Measurements from ENCODE around the gene RTN4RL1.
A peak's percentile ranks its signal among the peaks of the same experiment; 100 is the strongest.

RTN4RL1 gene

DNA sequence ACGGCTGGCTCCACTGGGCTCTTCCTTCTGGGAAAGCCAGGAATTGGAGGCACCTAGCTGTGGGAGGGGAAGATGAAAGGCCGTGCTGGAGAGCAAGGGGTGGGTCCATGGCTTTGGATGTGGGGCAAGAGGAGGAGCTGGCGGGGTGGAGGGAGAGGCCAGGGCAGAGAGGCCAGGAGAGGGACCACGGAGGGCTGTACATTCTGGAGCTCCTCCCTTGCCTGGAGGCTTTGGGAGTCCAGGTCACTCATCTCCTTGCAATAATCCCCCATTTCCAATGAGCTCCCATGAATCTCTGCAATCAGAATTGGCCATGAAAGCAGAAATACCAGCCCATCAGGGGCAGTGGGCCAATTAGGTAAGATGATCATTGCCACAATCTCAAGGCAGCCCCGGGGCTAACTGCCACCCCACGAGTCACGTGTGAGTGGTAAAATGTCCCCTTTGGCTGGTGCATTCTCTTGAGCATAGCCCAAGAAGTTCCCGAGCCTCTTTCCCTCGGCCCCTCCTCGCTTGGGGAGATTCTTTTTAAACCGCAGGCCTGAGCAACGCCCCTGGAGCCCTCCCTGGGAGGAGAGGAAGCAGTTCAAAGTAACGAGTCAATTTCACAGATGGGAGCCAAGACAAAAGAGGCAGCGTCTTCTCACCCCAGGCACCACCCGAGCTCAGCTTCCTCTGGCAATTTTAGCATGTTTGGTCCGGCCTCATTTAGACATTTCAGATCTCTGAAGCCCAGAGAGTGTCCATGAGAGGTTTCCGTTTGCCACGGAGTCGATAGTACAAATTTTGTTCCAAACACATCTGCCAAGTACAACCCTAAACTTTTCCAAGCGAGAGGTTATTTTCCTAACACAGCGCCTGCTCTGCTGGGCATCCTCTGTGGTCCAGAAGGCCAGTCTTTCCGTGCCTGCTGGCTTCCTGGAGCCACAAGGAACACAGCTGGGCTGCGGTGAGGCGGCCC lies 13.4 kb downstream of the RTN4RL1 start:
- no peak for DNase-seq
- Mint-ChIP-seq H3K4me1 (no peaks in the 10 kb centered on the region), H3K4me3 (no peak overlapping the region), H3K27me3 (peaks cover 24% of the 10 kb centered on the region), H3K9me3 (no peaks in the 10 kb centered on the region), H3K27ac (no peak overlapping the region)
- ATAC-seq, result no peak

DNA sequence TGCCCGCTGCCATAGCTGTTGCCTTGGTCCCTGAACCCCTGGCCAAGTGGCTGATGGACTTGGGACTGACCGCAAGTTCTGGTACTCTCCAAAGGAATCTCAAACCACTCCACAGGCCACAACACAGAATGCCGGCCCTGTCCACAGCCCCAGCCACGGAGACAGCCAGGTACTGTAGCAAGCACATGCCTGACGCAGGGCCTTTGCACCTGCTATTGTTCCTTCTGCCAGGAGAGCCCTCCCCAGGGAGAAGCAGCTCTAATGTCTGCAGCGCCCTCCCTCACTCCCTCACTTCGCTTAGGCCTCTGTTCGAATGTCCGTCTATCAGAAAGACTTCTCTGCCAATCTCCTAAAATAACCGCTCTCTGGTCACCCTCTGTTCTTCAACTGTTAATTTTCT lies 15.4 kb downstream of the RTN4RL1 start:
- ATAC-seq, result no peak
- Mint-ChIP-seq H3K4me3 (no peak overlapping the region), H3K27me3 (peaks cover 15% of the 10 kb centered on the region), H3K27ac (peak overlapping the region in 1 of 2 donors; percentile 13), H3K4me1 (no peaks in the 10 kb centered on the region), H3K9me3 (no peaks in the 10 kb centered on the region)
- DNase-seq, result no peak

DNA sequence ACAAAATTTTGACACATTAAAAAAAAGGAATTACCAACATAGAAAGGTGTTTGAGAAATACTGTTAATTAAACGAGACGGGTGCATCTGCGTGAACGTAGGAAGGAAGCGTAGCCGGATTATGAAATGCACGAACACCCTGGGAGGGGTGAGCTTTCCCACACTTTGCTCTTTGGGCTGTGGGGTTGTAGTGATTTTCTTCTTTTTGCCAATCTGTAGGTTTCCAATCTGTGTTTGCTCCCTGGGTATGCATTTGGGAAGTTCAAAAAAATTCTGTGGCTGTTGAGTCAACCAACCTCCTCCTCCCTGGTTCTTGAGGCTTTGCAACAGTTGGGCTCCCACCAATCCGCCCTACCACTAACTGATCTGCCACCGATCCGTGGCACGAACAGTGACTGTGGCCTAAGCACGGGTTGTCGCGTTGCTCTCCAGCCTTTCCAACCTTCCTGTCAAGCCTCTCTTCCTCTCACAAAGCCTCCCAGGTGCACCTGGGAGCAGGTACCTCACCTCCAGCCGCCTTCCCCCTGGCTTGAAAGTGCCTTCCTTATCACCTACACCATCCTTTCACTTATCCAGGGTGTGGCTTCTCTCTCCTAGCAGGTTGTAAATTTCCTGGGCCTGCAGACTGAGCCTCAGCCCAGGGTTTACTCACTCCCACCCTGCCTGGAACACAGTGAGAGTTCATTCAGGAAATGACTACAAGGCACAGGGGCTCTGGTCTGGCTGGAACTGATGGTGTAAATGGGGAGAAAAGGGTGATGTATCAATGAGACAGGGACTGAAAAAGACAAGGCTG lies 16.6 kb downstream of the RTN4RL1 start:
- Mint-ChIP-seq H3K9me3 (no peaks in the 10 kb centered on the region), H3K27me3 (peaks cover 7% of the 10 kb centered on the region), H3K4me1 (no peaks in the 10 kb centered on the region), H3K27ac (no peak overlapping the region), H3K4me3 (no peak overlapping the region)
- ATAC-seq (no peak), DNase-seq (no peak)

DNA sequence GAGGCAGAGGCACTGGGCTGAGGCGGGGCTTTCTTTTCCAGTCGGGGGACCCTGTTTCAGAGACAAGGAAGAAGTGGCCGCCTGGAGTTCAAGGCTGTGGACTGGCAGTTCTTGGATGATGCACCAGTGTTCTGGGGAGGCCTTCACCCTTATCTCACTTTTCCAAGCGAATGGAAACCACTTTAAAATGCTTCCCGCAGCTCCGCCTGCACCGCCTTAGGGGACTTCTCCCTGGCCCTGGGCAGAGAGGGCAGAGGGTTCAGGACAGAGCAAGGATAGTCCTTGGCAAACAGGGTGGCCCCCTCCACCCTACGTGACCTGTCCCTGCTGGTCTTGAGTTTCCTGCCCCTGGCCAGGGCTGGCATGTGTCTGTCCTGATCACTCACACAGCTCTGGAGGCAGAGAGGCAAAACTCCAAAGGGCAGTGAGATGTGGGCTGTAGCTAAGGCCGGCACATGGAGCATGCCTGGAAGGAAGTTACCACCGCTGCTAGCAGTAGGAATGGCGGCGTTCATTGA lies 20.6 kb downstream of the RTN4RL1 start:
- Mint-ChIP-seq H3K4me1 (peaks cover 2% of the 10 kb centered on the region), H3K9me3 (no peaks in the 10 kb centered on the region), H3K27ac (no peak overlapping the region), H3K27me3 (peaks cover 9% of the 10 kb centered on the region), H3K4me3 (no peak overlapping the region)
- DNase-seq, result no peak
- ATAC-seq, result no peak

DNA sequence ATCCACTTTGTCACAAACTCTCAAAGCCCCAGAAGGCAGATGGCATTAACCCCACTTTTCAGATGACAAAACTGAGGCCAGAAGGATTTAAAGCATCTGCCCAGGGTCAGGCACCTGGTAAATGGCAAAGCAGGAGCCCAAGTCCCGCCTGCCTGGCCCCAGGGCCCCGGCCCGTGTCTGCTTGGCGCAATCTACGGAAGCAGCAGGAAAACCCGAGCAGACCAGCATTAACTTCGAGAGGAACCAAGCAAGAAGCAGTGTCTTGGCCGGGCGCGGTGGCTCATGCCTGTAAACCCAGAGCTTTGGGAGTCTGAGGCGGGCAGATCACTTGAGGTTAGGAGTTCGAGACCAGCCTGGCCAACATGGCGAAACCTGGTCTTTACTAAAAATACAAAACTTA lies 21.6 kb downstream of the RTN4RL1 start:
- H3K27me3 Mint-ChIP-seq, result peaks cover 19% of the 10 kb centered on the region
- no peak overlapping the region for H3K27ac Mint-ChIP-seq
- no peak overlapping the region for H3K4me3 Mint-ChIP-seq
- no peak for DNase-seq
- peaks cover 10% of the 10 kb centered on the region for H3K4me1 Mint-ChIP-seq
- no peak for ATAC-seq
- H3K9me3 Mint-ChIP-seq, result no peaks in the 10 kb centered on the region

DNA sequence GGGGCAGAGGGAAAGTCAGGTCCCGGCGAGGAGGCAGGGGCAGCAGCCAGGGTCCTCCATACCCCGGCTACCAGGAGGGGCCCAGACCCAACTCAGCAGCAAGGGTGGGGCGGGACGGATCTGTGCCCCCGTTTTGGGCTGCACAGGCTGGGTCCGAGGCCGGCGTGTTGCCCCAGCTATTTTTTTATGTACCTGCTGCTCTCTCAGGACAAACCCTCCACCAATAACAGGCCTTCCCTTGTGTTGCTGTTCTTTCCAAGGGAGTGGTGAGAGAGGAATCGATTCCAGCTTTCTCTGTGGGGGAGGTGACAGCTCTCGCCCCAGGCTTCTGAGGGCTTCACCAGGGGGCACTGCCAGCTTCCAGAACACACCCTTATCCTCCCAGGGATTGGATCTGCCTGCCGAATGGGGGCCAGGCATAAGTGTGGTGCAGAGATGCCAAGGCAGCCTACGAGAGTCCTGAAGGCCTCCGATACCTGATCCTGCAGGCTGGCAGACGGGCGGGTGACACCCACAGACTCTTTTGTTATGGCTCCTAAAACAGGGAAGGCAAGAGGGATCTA lies 22.3 kb downstream of the RTN4RL1 start:
- Mint-ChIP-seq H3K9me3 (no peaks in the 10 kb centered on the region), H3K4me1 (peaks cover 10% of the 10 kb centered on the region), H3K27ac (no peak overlapping the region), H3K4me3 (no peak overlapping the region), H3K27me3 (peaks cover 20% of the 10 kb centered on the region)
- no peak for DNase-seq
- no peak for ATAC-seq

DNA sequence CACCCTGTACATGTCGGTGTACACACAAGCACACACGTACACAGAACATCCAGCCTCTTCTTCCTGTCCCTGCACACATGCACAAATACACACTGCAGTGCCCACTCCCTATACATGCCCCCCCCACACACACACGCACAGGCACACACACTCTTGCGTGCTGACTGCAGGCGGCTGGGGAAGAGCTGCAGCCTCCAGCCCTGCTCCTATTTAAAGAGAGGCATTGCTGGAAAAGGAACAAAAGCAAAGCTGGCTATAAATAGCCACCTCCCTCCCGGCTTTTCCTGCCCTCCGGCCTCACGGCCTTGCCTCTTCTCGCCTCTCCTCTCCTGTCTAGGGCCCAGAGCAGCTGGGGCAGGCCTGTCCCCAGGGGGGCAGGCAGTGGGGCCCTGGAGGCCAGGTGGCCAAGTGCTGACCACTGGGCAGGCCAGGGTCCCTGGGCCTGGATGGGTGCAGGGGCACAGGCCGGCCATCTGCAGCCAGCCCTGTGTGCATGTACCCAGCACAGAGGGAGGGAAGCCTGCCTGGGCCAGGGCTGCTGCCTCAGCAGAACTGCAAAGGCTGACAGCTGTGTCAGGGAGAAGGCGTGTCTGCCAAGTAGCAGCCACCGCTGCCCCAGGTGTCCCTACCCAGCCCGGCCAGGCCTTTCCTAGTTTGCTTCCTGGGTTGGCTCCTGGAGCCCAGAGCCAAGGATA lies 25.4 kb downstream of the RTN4RL1 start:
- Mint-ChIP-seq H3K27ac (no peak overlapping the region), H3K9me3 (no peaks in the 10 kb centered on the region), H3K27me3 (peaks cover 38% of the 10 kb centered on the region), H3K4me3 (peak overlapping the region; percentile 34 to 40), H3K4me1 (peaks cover 10% of the 10 kb centered on the region)
- ATAC-seq (peak; percentile 8), DNase-seq (no peak)

DNA sequence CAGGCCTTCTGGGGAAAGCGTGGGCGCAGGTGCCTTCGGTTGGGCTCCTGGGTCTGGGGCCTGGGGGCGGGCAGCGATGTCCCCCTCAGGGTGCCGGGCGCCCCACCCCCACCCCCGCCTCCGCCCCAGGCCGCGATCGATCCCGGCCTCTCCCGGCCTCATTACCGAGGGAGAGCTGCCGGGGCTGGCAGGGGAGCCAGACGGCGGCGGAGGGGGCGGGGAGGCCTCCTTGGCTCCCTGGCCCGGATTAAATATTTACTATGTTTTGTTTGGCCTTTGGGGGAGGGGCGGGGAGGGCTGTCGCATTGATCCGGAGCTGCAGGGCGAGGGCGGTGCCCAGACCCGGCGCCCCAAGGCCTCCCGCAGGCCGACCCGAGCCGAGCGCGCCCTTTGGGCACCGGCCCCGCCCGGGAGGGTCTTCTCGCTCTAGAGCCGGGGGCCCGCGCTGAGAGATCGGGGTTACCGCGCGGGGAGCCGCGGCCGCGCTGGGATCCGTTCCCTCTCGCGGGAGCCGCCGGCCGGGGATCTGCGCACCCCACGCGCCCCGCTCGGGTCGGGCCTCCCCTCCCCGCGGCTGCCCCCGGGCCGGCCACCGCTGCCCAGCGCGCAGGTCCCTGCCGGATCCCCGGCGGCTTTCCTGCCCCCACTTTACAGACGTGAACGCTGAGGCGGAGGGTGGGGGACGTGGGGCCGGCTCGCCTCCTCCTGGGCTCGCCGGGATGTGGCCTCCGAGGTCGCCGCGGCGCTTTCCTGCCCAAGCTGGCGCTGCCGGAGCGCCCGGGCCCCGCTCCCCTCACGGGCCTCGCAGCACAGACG lies 27.0 kb downstream of the RTN4RL1 start:
- H3K27ac Mint-ChIP-seq, result no peak overlapping the region
- H3K4me3 Mint-ChIP-seq, result no peak overlapping the region
- peak; percentile 55 for ATAC-seq
- H3K27me3 Mint-ChIP-seq, result peaks cover 44% of the 10 kb centered on the region
- no peaks in the 10 kb centered on the region for H3K9me3 Mint-ChIP-seq
- peaks cover 10% of the 10 kb centered on the region for H3K4me1 Mint-ChIP-seq
- no peak for DNase-seq

DNA sequence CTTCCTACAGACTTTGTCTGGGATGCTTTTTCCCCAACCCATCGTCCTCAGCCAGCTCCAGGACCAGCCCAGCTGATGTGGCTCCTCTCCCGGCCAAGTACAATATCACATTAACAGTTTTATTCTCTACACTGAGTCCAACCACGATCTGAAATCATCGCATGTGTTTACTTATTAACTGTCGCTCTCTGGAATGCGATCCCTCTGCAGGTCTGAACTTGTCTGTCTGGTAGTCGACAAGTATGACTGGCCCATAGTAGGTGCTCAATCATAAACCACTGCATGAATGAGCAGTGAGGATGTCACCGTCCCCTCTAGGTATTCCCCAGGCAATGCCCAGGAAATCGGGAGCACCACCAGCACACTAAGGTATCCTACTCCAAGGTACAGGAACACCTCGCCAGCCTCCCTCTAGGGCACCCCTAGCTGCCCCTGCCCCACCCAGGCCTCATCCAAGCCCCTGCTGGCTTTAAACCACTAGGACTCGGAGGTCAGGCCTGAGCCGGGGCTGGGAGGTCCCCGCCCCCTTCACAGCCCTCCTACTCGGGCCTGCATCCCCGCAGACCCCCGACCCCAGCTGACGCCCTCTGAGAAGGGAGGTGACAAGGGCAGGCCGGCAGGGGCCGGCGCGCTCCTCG lies 27.7 kb downstream of the RTN4RL1 start:
- H3K4me1 Mint-ChIP-seq, result peaks cover 10% of the 10 kb centered on the region
- peaks cover 44% of the 10 kb centered on the region for H3K27me3 Mint-ChIP-seq
- no peaks in the 10 kb centered on the region for H3K9me3 Mint-ChIP-seq
- no peak overlapping the region for H3K27ac Mint-ChIP-seq
- H3K4me3 Mint-ChIP-seq, result no peak overlapping the region
- no peak for DNase-seq
- no peak for ATAC-seq

DNA sequence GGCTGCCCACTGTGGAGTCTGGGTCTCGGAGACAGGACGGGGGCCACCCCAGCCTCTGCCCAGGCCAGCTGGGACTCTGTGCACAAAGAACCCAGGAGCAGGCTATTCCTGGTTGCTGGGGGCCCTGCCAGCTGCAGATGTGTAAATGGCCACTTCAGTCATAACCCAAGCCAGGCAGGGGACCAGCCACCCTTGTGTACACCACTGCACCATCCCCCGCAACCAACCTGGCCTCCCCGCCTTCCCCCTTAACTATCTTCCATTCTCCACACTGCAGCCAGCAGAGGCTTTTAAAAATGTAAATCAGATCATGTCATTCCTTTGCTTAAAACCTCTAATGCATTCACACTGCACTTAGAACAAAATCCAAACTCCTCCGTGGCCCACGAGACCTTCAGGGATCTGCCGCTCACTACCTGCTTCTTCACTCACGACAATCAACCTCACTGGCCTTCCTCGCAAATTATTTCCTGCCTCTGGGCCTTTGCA lies 28.3 kb downstream of the RTN4RL1 start:
- Mint-ChIP-seq H3K9me3 (no peaks in the 10 kb centered on the region), H3K4me3 (no peak overlapping the region), H3K27ac (no peak overlapping the region), H3K27me3 (peaks cover 44% of the 10 kb centered on the region), H3K4me1 (peaks cover 10% of the 10 kb centered on the region)
- no peak for ATAC-seq
- DNase-seq, result no peak

DNA sequence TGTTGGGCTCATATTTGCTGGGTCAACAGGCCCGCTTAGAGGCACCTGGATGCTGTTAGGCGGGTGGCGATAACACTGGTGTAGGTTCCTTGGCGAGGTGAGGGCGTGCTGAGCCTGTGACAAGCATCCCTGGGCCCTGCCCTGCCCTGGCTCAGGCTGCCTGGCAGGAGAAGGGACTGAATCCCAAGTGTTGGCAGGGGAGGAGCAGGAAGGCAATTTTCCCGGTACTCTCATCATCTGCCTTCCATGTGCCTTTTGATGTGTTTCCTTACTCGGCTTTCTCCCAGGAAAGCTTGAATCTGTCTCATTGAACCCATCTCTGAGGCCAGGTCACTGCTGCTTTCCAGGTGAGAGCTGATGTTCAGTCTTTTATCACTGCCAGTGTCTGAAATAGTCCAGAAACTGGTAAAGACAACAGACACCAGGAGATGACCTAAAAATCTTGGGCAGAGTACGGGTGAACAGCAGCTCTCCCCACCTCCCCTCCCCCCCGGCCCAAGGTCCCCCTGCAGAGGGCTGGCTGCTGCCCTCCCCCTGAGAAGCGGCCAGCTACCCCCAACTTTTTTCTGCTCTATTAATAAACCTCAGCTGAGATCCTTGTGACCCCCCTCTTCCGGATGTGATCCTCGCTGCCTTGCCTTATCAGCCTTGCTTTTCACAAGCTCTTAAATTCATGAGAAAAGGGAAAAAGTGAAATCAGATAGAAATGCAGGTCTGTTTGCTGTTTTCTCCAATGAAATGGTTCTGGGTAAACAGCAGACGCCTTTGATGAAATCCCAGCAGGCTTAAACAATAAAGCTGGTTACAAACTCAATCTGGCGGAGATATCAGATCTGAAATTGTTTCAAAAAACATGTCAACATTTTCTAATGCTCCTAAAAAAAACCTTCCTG lies 29.0 kb downstream of the RTN4RL1 start:
- peaks cover 44% of the 10 kb centered on the region for H3K27me3 Mint-ChIP-seq
- no peak for DNase-seq
- no peak overlapping the region for H3K27ac Mint-ChIP-seq
- no peak overlapping the region for H3K4me3 Mint-ChIP-seq
- H3K9me3 Mint-ChIP-seq, result no peaks in the 10 kb centered on the region
- ATAC-seq, result no peak
- H3K4me1 Mint-ChIP-seq, result peaks cover 10% of the 10 kb centered on the region

DNA sequence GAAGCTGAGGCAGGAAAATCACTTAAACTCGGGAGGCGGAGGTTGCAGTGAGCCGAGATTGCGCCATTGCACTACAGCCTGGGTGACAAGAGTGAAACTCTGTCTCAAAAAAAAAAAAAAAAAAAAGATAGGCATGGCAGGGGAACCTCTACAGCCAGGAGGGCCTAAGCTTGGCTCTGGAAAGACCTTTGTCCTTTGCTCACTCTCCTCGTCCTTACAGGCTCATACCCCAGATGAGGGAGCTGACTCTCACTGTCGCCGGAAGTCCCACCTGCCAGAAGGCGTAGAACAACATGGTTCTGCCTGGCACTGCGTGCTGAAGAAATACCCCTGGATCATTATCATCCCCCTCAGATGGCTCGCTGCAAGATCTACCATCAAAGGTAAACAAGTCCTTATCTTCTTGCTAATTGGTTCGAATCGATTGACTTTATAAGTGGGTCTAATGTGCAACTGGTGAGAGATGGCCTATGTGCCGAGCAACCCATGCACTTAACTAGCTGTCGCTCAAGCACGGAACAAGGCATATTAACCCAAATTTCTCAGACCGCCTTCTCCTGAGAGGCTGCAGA lies 29.7 kb downstream of the RTN4RL1 start:
- no peak overlapping the region for H3K4me3 Mint-ChIP-seq
- H3K27ac Mint-ChIP-seq, result no peak overlapping the region
- DNase-seq (no peak), ATAC-seq (no peak)
- H3K9me3 Mint-ChIP-seq, result no peaks in the 10 kb centered on the region
- peaks cover 43% of the 10 kb centered on the region for H3K27me3 Mint-ChIP-seq
- peaks cover 10% of the 10 kb centered on the region for H3K4me1 Mint-ChIP-seq

DNA sequence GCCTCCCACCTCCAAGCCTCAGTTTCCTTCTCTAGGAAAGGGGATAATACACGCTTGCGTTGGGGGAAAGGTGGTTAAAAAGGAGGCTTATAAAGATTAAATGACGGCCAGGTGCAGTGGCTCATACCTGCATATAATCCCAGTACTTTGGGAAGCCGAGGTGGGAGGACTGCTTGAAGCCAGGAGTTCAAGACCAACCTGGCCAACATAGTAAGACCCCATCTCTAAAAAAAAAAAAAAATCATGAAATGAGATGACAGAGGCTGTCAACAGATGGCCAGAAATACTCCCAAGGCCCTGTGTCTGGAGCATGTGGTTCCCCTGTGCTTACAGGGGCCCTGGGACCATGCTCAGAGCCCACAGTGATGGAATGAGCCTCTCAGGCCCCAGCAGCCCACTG lies 30.4 kb downstream of the RTN4RL1 start:
- no peak for DNase-seq
- H3K9me3 Mint-ChIP-seq, result no peaks in the 10 kb centered on the region
- H3K27ac Mint-ChIP-seq, result no peak overlapping the region
- ATAC-seq, result no peak
- peaks cover 36% of the 10 kb centered on the region for H3K27me3 Mint-ChIP-seq
- no peak overlapping the region for H3K4me3 Mint-ChIP-seq
- peaks cover 10% of the 10 kb centered on the region for H3K4me1 Mint-ChIP-seq
